Gastrocnemius medialis (tissue), 4 donors: Measurements from ENCODE around the gene GPATCH8.

ENCODE experiments used
- CTCF ChIP-seq, 5 experiments: fragments of 450-650 bp in 3 of 5; fragments of 200-600 bp in 2 of 5; sonication (generic) in 2 of 5; IDR thresholded peaks in 4 of 5; conservative IDR thresholded peaks in 1 of 5; 1 replicate in 4 of 5; 2 replicates in 1 of 5; pipeline ENCODE4 v1.5.1; 2016 to 2019; ENCODE audit warnings: antibody characterized with exemption in 5 of 5, mild to moderate bottlenecking in 3 of 5, moderate library complexity in 3 of 5
- POLR2A ChIP-seq, 2 donors: fragments of 450-650 bp; IDR thresholded peaks; one replicate each; pipeline ENCODE4 v1.6.1; 2017; ENCODE audit warnings: antibody characterized with exemption in 2 of 2, mild to moderate bottlenecking in 2 of 2, moderate library complexity in 2 of 2

GRCh38 chr17:44416558-44417289, 86.5 kb downstream of the GPATCH8 start:
- TF ChIP-seq POLR2A (IDR thresholded peaks at IDR 0.05) (no peak), CTCF (IDR thresholded peaks at IDR 0.05 in 4 of 5, conservative IDR thresholded peaks at IDR 0.05 in 1 of 5) (no peak)
